Islet of Langerhans (tissue), 1 donor: ENCODE data around the gene ZBTB22.
"Not testable (repeated sequence)": the region's sequence is repeated elsewhere in the genome, so short reads cannot be mapped to it uniquely, and the experiment has no call there.

Experiments used
- FAIRE-seq: peaks from one replicate; lab custom pipeline; 2011; peaks lifted over from hg19 to GRCh38; lab: Jason Lieb, UNC

The ZBTB22 gene

DNA sequence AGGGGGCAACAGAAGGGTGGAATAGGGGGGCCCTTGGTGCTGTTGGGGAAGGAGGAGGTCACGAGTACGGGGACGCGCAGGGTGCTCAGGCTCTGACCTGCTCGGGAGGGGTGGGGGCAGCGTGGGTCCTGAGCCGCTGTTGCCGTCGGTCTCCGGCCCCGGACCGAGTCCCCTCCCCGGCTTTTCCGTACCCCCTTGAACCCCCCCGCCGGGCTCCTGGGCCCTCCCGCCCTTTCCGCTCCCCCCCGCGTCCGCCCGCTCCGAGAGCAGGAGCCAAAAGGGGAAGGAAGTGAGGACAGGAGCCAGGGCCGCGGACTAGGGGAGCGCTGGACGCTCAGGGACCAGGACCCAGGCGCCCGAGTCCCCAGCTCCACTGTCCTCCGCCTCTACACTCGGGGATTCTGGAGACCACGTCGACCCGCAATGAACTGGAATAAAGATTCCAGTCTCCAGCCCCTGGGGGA, 18.7 kb downstream of the ZBTB22 start, which contains the start of gene RGL2:
Gene RGL2, minus strand, starts transcription at position 170 of the 464 bp plus-strand sequence. CDS start 332 bp downstream, outside the sequence.
- no peak for FAIRE-seq

DNA sequence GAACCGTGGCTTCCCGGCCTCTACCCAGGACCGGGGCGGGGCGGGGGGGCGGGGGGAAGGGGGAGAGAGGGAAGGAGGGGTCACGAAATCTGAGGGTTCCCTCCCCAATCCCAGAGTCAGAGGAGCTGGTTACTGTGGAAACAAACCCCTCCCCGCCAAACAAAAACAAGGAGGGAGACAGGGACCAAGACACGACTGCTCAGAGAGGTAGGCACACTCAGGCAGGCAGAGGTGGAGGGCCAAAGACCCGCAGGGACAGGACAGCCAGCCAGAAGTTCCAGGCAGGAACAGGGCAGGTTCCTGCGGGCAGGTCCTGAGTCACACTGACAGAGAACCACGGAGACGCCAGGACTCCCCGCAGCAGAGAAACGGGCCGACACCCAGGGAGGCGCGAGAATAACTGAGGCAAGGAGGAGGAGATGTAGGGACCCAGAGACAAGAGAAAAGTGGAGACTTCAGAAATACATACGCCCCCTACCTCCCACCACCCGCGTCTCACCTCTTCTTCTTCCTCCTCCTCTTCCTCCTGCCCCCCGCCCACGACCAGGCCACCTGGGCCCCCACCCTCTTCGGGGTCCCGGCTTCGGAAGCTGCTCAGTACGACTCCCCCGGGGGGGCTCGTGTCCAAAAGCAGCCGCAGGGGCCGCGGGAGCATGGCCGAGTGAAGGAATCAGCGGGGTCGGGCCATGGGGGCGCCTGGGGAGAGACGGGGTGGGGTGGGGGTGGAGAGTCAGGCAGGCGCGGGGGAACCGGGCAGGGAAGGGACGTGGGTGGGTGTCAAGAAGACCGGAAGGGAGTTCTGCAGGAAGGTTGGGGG, 19.4 kb downstream of the ZBTB22 start:
- no peak for FAIRE-seq

DNA sequence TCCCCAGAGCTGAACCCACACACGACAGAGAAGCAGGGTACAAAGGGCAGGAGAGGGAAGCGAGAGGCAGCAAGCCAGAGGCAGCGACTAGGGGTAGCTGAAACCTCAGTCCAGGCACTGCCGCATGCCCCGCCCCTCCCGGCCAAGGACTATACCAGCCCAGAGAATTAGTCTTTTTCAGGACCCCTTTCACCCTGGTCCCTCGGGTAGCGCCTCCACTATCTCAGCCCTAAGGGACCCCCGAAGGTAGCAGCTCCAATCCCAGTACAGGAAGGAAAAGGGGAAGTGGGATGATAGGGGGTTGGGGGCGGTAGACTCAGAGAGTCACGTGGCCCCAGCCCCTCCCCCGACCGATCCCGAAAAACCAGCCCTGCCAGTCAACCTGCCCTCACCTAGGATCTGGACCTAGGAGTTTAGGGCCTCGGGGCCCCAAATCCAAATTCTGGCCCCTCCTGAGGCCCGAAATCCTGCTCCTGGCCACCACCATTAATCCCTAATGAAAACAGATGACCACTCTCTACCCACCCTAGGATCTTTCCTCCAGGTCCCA, 20.1 kb downstream of the ZBTB22 start:
- FAIRE-seq: no peak

DNA sequence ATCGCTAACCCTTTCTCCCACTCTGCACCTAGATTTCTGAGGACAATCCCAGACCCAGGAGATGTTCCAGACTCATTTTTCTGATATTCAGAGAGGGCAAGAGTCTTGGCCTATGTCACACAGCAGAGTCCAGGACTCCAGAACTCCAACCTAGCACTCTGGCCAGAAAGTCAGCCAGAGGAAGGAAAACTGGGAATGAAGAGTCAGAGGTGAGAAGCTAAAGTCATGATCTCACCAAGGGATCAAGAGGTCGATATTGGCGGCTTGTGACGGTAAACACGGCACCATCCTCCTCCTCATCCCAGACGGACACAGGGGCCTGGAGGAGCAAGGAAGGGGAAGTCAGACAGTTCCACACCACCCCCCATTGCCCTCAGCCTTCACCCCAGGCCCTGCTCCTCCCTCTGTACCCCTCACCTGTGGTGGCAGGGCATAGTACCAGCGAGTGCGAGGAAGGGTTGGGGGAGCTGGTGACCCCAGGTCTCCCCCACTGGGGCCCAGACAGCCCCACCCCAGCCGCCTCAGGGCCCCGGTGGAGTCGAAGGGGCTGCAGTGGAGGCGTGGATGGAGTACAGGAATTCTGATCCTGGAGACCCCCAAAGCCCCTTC, 20.6 kb downstream of the ZBTB22 start:
- FAIRE-seq: no peak

DNA sequence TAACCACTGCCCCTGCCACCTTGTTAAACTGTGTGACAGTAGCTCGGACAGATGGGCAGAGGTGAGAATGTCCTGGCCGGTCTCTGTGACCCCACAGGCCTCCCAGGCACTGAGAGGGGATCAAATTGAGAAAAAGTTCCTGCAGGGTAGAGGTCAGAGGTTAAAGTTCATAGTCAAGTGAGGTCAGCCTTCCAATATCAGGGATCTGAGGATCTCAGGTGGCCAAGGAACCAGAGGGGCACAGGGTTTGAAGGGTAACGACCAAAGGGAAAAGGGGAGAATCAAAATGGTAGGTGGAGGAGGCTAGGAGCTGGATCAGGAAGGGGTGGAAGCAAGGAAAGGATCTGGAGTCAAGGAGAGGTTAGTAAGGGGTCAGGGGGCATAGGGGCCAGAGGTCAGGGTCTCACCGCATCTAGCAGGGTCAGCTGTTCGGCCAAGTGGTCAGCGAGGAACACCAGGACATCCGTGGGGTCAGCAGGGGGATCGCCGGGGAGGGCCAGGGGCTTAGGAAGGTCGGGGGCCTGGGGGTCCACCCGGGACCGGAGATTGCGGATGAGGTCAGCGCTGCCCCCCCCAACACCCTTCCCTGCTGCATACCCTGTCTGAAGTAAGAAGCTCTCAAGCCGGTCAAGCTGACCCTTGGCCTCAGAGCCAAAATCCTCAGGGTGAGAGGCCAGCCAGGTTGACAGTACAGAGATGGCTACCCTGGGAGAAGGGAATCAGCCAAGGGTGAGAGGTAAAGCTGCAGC, 21.7 kb downstream of the ZBTB22 start:
- FAIRE-seq: no peak

DNA sequence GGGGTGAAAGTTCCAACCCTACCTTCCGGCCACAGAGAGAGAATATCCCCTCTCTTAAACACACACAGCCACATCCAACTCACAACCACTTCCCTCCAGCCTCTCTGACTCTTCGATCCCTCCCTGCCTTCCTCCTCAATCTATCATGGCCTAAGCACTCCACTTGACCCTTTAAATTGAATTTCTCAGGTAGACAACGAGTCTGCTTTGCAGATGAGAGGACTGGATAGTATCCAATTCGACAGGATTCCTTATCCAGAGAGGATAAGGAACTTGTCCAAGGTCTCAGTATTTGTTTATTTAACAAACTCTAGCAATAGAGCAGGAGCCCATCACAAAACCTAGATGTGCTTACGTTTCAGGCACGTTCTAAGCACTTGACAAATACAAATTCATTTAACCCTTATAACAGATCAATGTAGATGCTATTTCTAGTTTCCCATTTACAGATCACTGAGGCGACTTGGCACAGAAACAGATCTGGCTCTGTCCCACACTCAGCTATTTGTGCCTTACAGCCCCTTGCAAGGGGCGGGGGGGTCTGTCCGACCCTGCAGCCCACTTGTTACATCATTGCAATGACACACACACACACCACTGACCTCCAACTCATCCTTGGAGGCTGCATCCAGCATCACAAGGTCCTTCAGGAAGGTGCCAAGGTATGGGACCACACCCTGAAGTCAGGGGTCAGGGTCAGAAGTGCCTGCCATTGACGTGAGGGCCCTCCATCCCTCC, 23.3 kb downstream of the ZBTB22 start:
- no peak for FAIRE-seq

DNA sequence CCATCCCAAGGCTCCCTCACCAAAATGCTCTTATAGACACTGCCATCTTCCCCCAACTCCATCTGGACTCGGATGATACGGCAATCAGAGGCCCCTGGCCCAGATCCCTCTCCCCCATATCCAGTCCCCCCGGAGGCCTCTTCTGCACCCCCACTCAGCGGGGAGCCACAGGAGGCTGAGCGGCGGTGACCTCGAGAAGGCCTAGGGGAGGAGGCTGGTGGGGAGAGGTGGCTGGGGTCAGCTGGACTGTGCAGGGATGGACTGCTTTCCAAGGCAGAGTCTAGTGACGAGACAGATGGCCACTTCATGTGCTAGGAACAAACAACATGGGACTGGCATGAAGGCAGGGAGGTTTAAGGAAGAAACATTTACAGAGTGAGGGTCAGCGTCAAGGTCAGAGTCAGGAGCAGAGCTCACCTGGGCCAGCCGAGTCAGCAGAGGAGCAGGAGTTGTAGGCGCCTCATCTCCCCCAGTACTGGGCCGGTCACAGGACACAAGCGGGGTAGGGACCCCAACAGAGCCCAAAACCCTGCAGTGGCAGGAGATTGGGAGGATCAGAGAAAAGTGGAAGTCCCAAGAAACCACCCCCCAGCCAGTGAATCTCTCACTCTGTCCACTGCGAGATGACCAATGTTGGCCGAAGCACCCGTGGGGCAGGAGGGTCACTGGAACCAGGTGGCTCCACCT, 24.4 kb downstream of the ZBTB22 start:
- no peak for FAIRE-seq

DNA sequence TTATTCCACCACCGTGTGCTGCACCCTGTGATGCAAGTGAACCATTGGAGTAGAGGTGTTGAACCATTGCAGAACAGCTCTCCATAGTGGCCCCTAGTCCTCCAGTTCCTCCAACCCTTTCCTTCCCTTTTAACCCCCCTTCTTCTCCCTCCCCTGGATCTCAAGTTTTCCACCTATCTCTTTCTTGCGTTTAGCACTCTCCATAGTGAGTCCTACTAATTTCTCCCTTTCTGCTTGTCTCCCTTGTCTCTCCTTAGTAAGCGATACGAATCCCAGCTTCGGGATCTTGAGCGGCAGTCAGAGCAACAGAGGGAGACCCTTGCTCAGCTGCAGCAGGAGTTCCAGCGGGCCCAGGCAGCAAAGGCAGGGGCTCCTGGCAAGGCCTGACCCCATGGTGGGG, 27.1 kb downstream of the ZBTB22 start:
- no peak for FAIRE-seq

DNA sequence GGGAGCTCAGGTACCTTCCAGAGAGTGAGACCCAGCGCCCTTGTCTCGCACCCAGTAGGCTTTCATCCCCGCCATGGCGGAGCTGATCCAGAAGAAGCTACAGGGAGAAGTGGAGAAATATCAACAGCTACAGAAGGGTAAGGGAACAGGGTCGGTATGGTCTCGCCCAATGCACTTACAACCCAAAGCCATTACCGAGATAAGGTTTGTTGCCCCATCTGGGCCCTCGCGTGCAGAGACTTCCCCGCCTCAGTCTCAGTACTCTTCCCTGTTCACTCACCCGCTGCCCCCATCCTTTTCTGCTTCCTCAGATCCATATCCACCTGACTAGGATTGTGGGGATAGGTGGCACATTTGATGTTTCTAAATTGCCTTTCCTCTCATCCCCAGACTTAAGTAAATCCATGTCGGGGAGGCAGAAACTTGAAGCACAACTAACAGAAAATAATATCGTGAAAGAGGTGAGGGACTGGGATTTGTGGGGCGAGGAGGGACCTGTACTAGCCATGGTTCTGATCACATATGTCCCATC, 27.7 kb downstream of the ZBTB22 start:
- FAIRE-seq: no peak

DNA sequence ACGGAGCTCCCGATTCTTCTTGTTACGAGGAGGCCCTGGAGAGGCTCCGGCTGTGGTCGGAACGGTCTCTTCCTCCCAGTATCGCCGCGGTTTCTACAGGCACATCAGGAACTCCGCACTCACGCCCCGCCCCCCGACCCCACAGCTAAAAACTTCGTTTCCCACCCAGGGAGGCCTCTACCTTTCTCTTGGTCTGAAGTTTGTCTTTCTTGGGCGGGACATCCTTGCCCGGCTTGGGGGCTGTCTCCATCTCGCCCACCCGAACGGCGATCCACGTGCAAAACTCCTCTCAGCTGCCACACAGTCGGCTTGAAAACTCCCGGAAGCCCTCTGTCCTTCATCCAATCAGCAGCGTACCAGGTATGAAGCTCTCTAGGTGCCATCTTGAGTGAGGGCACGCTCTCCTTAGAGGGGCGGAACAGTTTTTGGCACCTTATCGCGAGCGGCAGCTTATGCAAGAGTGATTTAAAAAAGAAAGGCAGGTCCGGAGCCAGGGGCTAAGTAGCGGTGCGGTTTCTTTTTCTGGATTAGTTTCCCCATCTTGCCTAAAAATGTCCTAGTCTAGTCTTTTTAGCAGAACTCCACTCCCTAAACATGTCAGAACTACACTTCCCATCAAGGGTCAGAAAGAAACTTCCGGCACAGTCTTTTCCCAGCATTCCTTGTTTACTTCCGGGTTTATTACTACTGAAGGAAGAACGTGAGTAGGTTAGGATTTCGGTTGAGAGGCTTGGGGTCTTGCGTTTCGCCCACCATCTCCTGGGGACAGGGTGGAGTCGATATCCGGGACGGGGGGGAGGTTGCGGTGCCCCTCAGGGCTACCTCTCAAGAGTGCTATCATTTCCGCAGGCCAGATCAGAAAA, 28.4 kb downstream of the ZBTB22 start, which contains the start of the genes PFDN6 and WDR46:
Gene PFDN6, plus strand, starts transcription at position 681 of the 863 bp plus-strand sequence. CDS start 256 bp downstream, outside the sequence.
Gene WDR46, minus strand, starts transcription at position 319 of the 863 bp plus-strand sequence. Its CDS starts 69 bp downstream, at position 250.
- FAIRE-seq: peak; percentile 76

DNA sequence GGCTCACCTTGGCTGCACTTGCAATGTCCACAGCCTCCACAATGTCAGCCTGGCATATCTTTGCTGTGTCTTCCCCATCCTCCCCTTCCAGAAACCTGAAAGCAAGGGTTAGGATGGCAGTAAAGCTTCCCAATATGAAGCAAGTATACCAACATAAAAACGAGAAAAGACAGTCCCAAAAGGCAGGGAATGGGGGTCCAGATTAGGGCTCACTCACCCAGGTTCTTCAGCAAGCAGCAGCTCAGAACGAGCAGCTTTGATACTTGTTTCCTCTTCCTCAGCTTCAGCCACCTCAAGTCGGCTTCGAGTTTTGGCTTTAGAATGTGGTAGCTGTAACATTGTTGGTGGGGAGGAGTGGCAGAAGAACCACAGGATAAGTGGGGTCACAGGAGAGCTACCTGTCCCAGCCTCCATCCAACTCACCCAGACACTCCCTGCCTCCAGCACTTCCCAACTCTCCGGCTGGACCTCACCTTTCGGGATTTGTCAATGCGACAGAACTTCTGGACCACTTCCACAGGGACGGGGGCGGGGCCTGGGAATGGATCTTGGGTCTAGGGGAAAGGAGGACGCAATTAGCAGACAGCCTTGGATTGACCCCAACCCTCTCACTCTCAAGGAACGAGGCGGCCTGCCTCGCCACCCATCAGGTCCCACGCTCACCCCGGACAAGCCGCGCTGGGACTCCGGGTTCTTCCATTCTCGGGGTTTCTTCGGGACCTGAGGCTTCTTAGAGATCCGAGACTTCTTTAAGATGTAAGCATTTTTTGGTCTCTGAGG, 29.2 kb downstream of the ZBTB22 start:
- FAIRE-seq: no peak

DNA sequence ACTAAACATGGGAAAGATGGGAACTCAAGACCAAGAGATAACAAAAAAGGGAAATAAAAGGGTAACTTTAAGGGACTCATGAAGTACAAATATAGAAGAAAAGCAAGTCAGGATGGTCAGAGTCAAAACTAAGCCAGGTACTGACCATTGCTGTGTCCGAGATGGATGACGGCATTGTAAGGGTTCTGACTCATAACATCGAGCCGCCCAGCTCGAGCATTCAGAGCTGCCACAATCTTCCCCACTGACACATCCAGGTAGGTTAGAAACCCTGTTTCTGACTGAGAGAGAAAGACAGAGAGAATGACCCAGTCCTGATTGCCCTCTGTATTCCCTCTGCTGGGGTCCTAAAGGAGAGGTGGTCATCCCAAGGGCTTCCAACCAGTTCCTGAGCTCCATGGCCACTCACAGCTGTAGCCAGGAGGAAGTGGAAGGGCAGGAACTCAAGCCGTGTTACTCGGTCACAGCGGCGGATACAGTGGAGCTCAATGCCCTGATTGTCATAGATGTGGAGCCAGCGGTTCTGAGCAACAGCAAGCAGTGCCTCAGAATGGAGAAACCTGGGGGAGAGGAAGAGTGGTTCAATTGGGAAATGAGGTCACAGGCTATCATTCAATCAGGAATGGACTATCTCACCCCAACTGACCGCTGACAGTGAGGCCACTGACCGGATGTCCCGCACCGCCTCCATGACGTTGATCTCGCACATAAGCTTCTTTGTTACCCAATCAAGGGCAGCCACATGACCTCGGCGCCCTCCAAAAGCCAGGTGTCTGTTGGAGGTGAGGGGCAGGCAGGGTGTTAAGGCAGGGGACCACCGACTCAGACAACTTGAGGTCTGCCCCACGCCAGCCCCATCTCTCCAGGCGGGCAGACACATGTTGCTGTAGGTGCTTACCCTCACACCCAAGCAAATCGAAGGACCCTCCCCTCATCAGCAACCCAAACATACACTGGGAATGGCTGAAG, 30.3 kb downstream of the ZBTB22 start:
- no peak for FAIRE-seq

DNA sequence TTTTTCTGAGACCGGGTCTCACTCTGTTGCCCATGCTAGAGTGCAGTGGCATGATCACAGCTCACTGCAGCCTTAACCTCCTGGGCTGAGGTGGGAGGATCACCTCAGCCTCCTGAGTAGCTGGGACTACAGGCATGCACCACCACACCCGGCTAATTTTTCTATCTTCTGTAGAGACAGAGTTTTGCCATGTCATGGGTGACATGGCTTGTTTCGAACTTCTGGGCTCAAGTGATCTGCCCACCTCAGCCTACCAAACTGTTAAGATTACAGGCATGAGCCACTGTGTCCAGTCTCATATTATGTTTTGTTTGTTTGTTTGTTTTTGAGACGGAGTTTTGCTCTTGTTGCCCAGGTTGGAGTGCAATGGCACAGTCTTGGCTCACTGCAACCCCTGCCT, 32.3 kb downstream of the ZBTB22 start:
- FAIRE-seq: not testable (repeated sequence)

DNA sequence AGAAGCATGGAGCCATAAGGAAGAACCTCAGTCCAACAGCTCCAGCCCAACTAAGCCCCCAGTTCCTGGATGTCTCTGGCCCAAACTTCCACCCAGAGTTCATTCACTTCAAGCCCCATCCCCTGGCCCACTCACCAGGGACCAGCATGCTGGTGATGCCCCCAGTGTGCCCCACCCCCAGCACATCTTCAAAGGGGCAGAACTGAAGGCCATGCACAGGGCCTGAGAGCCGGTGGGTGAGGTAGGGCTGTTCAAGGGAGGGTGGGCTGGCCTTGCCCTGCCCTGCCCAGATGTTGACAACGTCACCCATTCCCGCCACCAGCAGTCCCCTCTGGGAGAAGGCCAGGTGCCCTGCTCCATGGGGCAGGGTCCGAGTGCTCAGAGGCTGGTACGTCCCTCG, 37.0 kb downstream of the ZBTB22 start:
- FAIRE-seq: no peak

DNA sequence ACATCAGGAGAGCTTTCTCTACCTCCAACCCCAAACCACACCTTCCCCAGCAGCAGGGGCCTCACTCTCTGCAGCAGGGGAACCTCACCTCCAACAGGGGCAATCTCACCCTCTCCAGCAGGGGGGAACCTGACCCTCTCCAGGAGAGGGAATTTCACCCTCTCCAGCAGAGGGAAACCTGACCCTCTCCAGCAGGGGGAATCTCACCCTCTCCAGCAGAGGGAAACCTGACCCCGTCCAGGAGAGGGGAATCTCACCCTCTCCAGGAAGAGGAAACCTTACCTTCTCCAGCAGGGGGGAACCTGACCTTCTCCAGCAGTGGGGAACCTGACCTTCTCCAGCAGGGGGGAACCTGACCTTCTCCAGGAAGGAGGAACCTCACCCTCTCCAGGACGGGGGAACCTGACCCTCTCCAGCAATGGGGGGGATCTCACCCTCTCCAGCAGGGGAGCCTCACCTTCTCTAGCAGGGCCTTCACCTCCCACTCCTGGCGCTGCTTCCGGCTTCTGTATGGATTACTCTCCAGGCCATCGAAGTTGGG, 37.5 kb downstream of the ZBTB22 start:
- FAIRE-seq: no peak

DNA sequence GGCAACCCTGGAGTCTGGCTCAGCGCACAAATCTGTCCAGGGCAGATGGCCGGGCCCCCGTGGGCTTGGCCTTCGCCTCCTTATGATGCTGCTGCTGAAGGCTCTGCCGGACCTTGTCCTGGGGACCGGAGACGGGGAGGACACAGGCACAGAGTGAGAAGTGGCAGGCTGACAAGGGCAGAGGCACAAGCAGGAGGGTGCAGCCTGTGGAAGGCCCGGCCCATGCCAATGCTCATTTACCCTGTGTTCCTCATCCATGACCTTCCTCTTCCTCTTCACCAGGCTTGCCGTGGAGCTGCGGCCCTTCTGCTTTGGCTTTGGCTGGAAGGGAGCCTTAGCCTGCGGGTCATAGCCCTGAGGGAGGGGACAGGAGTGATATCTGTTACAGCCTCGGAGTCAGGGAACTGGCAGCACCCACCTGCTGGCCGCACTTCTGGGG, 38.3 kb downstream of the ZBTB22 start:
- no peak for FAIRE-seq

DNA sequence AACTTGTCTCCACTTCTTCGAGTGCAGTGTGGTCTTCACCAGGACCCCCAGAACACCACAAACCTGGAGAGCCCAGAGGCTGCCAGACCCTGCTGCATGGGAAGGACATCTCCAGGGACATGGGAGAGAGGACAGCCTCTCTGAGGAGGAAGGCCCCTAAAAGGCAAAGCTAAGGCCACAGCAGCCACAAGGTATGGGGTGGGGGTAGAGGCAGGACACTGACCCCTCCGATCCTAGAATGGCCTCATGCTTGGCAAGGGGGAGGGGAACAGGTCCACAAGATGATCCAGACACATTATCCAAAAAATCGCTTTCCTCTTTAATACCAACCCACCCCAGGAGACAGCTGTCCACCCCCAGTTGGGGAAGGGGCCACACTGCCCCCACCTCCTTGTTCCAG, 38.7 kb downstream of the ZBTB22 start:
- FAIRE-seq: no peak

DNA sequence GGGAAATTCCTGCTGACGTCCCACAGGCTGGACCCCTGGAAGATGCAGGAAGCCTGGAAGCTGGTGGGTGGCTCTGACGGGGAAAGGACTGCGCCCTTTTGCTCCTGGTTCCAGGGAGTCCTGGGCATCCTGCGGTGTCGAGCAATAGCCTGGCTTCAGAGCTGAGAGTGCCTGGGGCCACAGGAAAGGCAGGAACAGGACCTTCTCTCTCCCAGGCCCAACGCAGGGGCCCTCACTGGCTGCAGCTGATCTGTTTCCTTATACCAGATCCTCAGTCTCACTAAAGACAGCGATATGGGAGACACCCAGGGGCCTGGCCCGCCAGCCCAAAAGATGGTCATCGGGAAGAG, 39.2 kb downstream of the ZBTB22 start:
- no peak for FAIRE-seq
